Adrenal gland (tissue), 12 donors: ENCODE data around the gene CDK4. TPM values are rescaled to one million over a fixed set of nuclear protein-coding genes. Genes with fewer than 3 reads are reported as not detected.

Experiments used
- DNase-seq, 7 donors: peaks; one replicate each; pipeline ENCODE4 v3.0.0-alpha.2; 2019 to 2020
- H3K27ac ChIP-seq, 5 donors: fragments of 200-600 bp; sonication (generic) in 4 of 5; 1 replicate in 3 of 5; 2 replicates in 2 of 5; pipeline versions ENCODE4 v1.5.1 to v1.8.0; 2016 to 2020; ENCODE audit warnings: mild to moderate bottlenecking in 1 of 5
- H3K27me3 ChIP-seq: fragments of 200-600 bp; 2 replicates; pipeline ENCODE4 v1.8.0; 2021
- H3K36me3 ChIP-seq, 2 donors: fragments of 200-600 bp; replicated peaks in 1 of 2; 1 replicate in 1 of 2; 2 replicates in 1 of 2; pipeline versions ENCODE4 v1.5.1 to v1.8.0; 2018 to 2022
- H3K4me1 ChIP-seq, 2 donors: fragments of 200-600 bp; replicated peaks in 1 of 2; 1 replicate in 1 of 2; 2 replicates in 1 of 2; pipeline versions ENCODE4 v1.5.1 to v1.8.0; 2018 to 2021
- H3K4me3 ChIP-seq, 4 donors: fragments of 200-600 bp; sonication (generic) in 3 of 4; one replicate each; pipeline ENCODE4 v1.5.1; 2016 to 2018
- H3K9me3 ChIP-seq, 3 donors: fragments of 200-600 bp; sonication (generic) in 1 of 3; replicated peaks in 1 of 3; 1 replicate in 2 of 3; 2 replicates in 1 of 3; pipeline versions ENCODE4 v1.5.1 to v1.8.0; 2016 to 2021
- POLR2A ChIP-seq, 2 donors: fragments of 450-650 bp; IDR thresholded peaks; one replicate each; pipeline ENCODE4 v1.6.1; 2017; ENCODE audit warnings: antibody characterized with exemption in 2 of 2, mild to moderate bottlenecking in 2 of 2, moderate library complexity in 1 of 2
- WGBS, 4 donors: extraction: QIAGEN DNeasy Blood & Tissue Kit in 2 of 4; methylation state at CpG; one replicate each; pipeline versions ENCODE4 v1.1.5 to v1.1.7; 2013 to 2017; 5-methylcytosine and 5-hydroxymethylcytosine counted together
- intact Hi-C, 2 donors: fragments of 100-400 bp; cut with DNase I; formaldehyde crosslinking; loops; one replicate each; pipeline versions ENCODE4 v1.14.1 to v1.15.0; 2022 to 2023
- polyA plus RNA-seq, 3 donors: library from polyadenylated mRNA; stranded (reverse); fragments of 200-250 nt in 2 of 3; fragments of 350-450 nt in 1 of 3; fragmentation: Illumina TruSeq in 1 of 3; extraction: RNeasy Lipid Tissue Mini Kit (QIAGEN cat#74804) in 1 of 3; gene quantifications; one replicate each; pipeline ENCODE4 v1.2.3, GENCODE V29; 2013 to 2014
- total RNA-seq, 9 donors: library from RNA; depleted of rRNA in 4 of 9; stranded (reverse); fragments of >200 nt in 4 of 9; fragments of 120-200 nt in 1 of 9; fragmentation: NEBNext Ultra II Directional in 1 of 9; extraction: Animal tissue kit (Norgen Biotek cat#: 25700) in 1 of 9; gene quantifications; one replicate each; pipeline versions ENCODE4 v1.1.0 to v1.2.4, GENCODE V29; 2013 to 2023
- TF ChIP-seq, protein P1 (sequence below), 6 experiments: fragments of 450-650 bp in 4 of 6; fragments of 200-600 bp in 2 of 6; sonication (generic) in 1 of 6; IDR thresholded peaks; 1 replicate in 5 of 6; 2 replicates in 1 of 6; pipeline versions ENCODE4 v1.5.1 to v1.8.0; 2016 to 2021; ENCODE audit warnings: antibody characterized with exemption in 6 of 6, mild to moderate bottlenecking in 2 of 6, moderate library complexity in 1 of 6
- donor health status: healthy with polysubstance abuse.
- donor health status: Bipolar disorder and iron deficiency.
- donor health status: DM: yes; HTN: yes; CAD: no.
- donor health status: DM: no; HTN: no; CAD: no.
- donor health status: DM: no; HTN: no; CAD: no.
- donor health status: DM: yes; HTN: yes; CAD: no.

The CDK4 gene
- total and polyA plus RNA-seq, 12 donors: 46.8 to 197 (median 139) TPM

DNA sequence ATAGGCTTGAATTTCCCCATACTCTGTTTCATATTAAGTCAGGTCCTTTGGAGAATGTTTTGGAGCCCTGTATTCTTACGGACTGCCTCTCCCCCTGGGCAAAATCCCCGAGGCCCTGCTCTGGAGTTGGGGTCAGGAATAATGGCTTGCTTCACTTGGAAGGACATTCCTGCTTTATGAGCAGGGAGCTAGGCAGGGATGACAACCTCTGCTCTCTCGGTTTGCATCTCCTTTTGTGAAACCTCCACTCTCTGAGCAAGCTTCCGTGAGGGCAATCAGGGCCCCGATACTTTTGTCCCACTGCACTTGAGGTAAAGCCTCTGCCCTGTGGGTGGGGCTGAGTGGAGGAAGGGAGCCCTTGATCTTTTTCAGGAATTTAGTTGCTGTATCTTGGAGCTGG is 38.9 kb downstream of the CDK4 start:
- WGBS, 4 donors: 86 to 100% (median 91%) methylated on average over 2 to 5 of the region's 5 CpGs
- Histone ChIP-seq H3K27ac (no peak overlapping the region), H3K27me3 (no peaks in the 10 kb centered on the region), H3K9me3 (no peaks in the 10 kb centered on the region), H3K36me3 (peaks cover 0 to 38% of the 10 kb centered on the region in 2 donors), H3K4me3 (no peak overlapping the region), H3K4me1 (no peaks in the 10 kb centered on the region)
- peak in 1 of 7 donors; percentile 25 for DNase-seq
- TF ChIP-seq, protein P1, sequence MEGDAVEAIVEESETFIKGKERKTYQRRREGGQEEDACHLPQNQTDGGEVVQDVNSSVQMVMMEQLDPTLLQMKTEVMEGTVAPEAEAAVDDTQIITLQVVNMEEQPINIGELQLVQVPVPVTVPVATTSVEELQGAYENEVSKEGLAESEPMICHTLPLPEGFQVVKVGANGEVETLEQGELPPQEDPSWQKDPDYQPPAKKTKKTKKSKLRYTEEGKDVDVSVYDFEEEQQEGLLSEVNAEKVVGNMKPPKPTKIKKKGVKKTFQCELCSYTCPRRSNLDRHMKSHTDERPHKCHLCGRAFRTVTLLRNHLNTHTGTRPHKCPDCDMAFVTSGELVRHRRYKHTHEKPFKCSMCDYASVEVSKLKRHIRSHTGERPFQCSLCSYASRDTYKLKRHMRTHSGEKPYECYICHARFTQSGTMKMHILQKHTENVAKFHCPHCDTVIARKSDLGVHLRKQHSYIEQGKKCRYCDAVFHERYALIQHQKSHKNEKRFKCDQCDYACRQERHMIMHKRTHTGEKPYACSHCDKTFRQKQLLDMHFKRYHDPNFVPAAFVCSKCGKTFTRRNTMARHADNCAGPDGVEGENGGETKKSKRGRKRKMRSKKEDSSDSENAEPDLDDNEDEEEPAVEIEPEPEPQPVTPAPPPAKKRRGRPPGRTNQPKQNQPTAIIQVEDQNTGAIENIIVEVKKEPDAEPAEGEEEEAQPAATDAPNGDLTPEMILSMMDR (IDR thresholded peaks at IDR 0.05): no peak
- no peak for TF ChIP-seq POLR2A (IDR thresholded peaks at IDR 0.05)
- intact Hi-C loops: no loop called here

DNA sequence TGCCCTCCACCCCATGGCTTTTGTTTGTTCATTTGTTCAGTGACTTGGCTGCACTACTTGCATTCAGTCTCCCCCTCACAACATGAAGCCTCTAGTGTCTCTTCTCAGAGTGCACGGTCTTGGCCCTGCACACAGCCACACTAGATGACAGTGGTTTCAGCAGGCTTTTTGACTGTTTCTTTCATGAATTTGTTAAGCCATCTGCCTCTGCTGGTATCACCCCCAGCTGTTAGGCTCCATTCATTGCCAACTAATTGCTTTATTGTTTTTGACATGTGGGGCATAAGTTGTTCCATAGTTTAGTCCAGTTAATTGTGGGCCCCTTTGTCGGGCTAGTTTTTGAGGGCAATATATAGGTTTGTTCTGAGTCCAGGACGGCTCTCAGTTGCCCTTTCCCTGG is 39.4 kb downstream of the CDK4 start:
- peak in 1 of 7 donors; percentile 15 for DNase-seq
- H3K9me3 ChIP-seq: no peaks in the 10 kb centered on the region
- TF ChIP-seq, protein P1 (IDR thresholded peaks at IDR 0.05): no peak
- TF ChIP-seq POLR2A (IDR thresholded peaks at IDR 0.05): no peak
- H3K27me3 ChIP-seq: no peaks in the 10 kb centered on the region
- no peak overlapping the region for H3K27ac ChIP-seq
- H3K36me3 ChIP-seq: peaks cover 0 to 37% of the 10 kb centered on the region in 2 donors
- WGBS, 4 donors: 91 to 94% (median 93%) methylated on average over 3 of the region's 3 CpGs
- no peaks in the 10 kb centered on the region for H3K4me1 ChIP-seq
- no peak overlapping the region for H3K4me3 ChIP-seq
- intact Hi-C loops: no loop called here

DNA sequence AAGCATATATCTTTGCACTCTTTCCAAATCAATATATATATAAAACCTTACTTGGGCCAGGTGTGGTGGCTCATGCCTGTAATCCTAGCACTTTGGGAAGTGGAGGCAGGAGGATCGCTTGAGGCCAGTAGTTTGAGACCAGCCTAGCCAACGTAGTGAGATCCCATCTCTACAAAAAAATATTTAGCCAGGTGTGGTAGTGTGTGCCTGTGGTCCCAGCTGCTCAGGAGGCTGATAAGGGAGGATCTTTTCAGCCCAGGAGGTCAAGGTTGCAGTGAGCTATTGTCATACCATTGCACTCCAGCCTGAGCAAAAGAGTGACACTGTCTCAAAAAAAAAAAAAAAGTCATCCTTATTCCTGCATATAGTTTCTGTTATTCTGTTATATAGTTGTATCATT is 43.8 kb downstream of the CDK4 start:
- no peak overlapping the region for H3K4me3 ChIP-seq
- no peaks in the 10 kb centered on the region for H3K9me3 ChIP-seq
- H3K27ac ChIP-seq: no peak overlapping the region
- peaks cover 0 to 13% of the 10 kb centered on the region in 2 donors for H3K36me3 ChIP-seq
- H3K4me1 ChIP-seq: no peaks in the 10 kb centered on the region
- no peak for TF ChIP-seq POLR2A (IDR thresholded peaks at IDR 0.05)
- TF ChIP-seq, protein P1 (IDR thresholded peaks at IDR 0.05): no peak
- no peak for DNase-seq
- H3K27me3 ChIP-seq: no peaks in the 10 kb centered on the region
- WGBS, 4 donors: 87 to 94% (median 92%) methylated on average over 2 of the region's 2 CpGs
- intact Hi-C loops: no loop called here

DNA sequence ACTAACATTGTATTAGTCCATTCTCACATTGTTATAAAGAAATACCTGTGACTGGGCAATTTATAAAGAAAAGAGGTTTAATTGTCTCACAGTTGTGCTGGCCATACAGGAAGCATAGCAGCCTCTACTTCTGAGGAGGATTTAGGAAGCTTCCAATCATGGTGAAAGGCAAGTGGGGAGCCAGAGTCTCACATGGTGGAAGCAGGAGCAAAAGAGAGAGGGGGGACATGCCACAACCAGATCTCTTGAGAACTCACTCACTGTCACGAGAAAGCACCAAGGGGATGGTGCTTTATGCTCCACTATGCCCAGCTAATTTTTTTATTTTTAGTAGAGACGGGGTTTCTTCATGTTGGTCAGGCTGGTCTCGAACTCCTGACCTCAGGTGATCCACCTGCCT is 44.9 kb downstream of the CDK4 start:
- Histone ChIP-seq H3K4me1 (no peaks in the 10 kb centered on the region), H3K9me3 (no peaks in the 10 kb centered on the region), H3K27ac (no peak overlapping the region), H3K36me3 (peaks cover 0 to 13% of the 10 kb centered on the region in 2 donors), H3K4me3 (no peak overlapping the region), H3K27me3 (no peaks in the 10 kb centered on the region)
- no peak for DNase-seq
- no peak for TF ChIP-seq POLR2A (IDR thresholded peaks at IDR 0.05)
- TF ChIP-seq, protein P1 (IDR thresholded peaks at IDR 0.05): no peak
- 93 to 95% (median 94%) methylated on average over 3 of the region's 3 CpGs for WGBS, 4 donors
- intact Hi-C loops: no loop called here
